ENCODE measurements around the gene CFAP161. TPM values are rescaled to one million over a fixed set of nuclear protein-coding genes. Genes with fewer than 3 reads are reported as not detected.

Gene CFAP161
- total and polyA plus RNA-seq, 4 donors = 0.75 to 0.84 TPM; not detected in 2

DNA sequence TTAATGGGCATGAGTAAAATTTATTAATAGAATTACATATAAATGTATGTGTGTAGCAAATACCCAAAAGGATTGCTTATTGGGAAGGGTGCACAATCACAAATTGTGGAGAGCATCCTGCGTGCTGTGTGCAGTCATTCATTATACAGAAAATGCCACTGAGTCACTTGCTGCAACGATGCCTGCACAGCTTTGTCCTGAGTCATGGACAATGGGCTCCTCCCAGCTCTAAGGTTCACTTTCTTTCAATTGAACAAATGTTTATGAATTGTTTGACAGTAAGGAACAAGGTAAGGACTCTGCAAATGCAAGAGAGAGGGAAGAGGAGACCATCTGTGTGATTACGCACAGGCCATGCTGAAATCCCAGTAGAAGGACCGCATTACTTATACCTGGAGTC, 18.7 kb downstream of the CFAP161 start:
- Histone ChIP-seq H3K9ac (ENCODE audit: low read depth in 1 of 2, low read length in 2 of 2) (no peak overlapping the region), H3K27me3 (ENCODE audit: control insufficient read depth in 4 of 4, insufficient read depth in 4 of 4, low read length in 3 of 4) (no peaks in the 10 kb centered on the region), H3K9me3 (ENCODE audit: control insufficient read depth in 4 of 4, low read length in 3 of 4) (no peaks in the 10 kb centered on the region), H3K36me3 (ENCODE audit: control insufficient read depth in 4 of 4, insufficient read depth in 3 of 4, low read depth in 1 of 4, low read length in 3 of 4) (no peaks in the 10 kb centered on the region), H3K4me1 (ENCODE audit: control insufficient read depth in 4 of 4, insufficient read depth in 4 of 4, low read length in 3 of 4) (peaks cover 0 to 11% (median 6%) of the 10 kb centered on the region in 4 donors), H3K4me3 (ENCODE audit: low read depth in 1 of 3, low read length in 3 of 3) (no peak overlapping the region), H3K27ac (ENCODE audit: low read depth in 1 of 2, low read length in 2 of 2) (no peak overlapping the region)
- TF ChIP-seq, protein P1, sequence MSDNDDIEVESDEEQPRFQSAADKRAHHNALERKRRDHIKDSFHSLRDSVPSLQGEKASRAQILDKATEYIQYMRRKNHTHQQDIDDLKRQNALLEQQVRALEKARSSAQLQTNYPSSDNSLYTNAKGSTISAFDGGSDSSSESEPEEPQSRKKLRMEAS (IDR thresholded peaks at IDR 0.05) = no peak
- TF ChIP-seq JUND (IDR thresholded peaks at IDR 0.05) (no peak), SP1 (IDR thresholded peaks at IDR 0.05) (no peak), FOXA1 (IDR thresholded peaks at IDR 0.05) (no peak), HNF4G (IDR thresholded peaks at IDR 0.05) (no peak), TAF1 (conservative IDR thresholded peaks at IDR 0.05) (no peak), EGR1 (IDR thresholded peaks at IDR 0.05; ENCODE audit: low read depth in 2 of 2) (no peak), YY1 (IDR thresholded peaks at IDR 0.05) (no peak), GABPA (IDR thresholded peaks at IDR 0.05 in 1 of 2, conservative IDR thresholded peaks at IDR 0.05 in 1 of 2) (no peak)
- TF ChIP-seq, protein P2, sequence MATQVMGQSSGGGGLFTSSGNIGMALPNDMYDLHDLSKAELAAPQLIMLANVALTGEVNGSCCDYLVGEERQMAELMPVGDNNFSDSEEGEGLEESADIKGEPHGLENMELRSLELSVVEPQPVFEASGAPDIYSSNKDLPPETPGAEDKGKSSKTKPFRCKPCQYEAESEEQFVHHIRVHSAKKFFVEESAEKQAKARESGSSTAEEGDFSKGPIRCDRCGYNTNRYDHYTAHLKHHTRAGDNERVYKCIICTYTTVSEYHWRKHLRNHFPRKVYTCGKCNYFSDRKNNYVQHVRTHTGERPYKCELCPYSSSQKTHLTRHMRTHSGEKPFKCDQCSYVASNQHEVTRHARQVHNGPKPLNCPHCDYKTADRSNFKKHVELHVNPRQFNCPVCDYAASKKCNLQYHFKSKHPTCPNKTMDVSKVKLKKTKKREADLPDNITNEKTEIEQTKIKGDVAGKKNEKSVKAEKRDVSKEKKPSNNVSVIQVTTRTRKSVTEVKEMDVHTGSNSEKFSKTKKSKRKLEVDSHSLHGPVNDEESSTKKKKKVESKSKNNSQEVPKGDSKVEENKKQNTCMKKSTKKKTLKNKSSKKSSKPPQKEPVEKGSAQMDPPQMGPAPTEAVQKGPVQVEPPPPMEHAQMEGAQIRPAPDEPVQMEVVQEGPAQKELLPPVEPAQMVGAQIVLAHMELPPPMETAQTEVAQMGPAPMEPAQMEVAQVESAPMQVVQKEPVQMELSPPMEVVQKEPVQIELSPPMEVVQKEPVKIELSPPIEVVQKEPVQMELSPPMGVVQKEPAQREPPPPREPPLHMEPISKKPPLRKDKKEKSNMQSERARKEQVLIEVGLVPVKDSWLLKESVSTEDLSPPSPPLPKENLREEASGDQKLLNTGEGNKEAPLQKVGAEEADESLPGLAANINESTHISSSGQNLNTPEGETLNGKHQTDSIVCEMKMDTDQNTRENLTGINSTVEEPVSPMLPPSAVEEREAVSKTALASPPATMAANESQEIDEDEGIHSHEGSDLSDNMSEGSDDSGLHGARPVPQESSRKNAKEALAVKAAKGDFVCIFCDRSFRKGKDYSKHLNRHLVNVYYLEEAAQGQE (IDR thresholded peaks at IDR 0.05) = no peak
- 91% methylated on average over 4 of the region's 4 CpGs for WGBS
- no peak for DNase-seq (ENCODE audit: low spot score)

DNA sequence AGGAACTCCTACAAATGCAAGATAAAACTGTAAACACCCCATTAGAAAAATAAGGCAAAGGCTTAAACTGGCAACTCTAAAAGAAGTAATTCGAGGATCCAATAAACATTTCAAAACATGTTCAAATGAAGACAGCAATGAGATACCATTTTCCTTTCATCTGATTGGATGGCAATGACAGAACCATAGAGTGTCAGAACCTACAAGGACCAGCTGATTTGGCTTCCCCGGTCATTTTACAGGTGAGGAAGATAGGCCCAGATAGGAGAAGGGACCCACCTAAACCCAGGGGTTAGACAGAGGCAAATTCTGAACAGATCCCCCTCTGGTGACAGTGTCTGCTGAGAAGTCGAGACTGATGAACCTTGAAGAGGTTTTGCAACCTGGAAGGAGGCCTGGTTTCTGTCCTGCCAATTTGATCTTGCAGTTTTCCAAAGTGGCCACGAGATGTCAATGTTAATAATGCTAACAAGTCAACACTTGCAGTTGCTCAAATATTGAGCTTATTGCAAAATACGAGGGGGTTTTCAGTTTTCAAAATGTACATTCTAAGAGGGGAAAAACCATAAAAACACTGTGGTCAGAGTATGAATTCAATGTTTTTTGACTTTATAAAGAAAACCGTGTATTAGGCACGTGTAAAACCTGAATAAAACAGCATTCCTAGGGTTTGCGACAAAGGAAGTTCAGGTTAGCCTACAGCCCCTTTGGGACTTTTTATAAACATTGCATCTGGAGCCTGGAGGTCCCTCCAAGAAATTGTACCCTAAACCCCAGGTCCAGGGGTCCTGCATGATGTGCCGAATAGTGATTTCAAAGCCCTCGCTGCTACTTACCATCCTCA, 21.5 kb downstream of the CFAP161 start:
- Histone ChIP-seq H3K27ac (ENCODE audit: low read depth in 1 of 2, low read length in 2 of 2) (no peak overlapping the region), H3K4me3 (ENCODE audit: low read depth in 1 of 3, low read length in 3 of 3) (no peak overlapping the region), H3K27me3 (ENCODE audit: control insufficient read depth in 4 of 4, insufficient read depth in 4 of 4, low read length in 3 of 4) (no peaks in the 10 kb centered on the region), H3K9ac (ENCODE audit: low read depth in 1 of 2, low read length in 2 of 2) (no peak overlapping the region), H3K9me3 (ENCODE audit: control insufficient read depth in 4 of 4, low read length in 3 of 4) (no peaks in the 10 kb centered on the region), H3K36me3 (ENCODE audit: control insufficient read depth in 4 of 4, insufficient read depth in 3 of 4, low read depth in 1 of 4, low read length in 3 of 4) (no peaks in the 10 kb centered on the region), H3K4me1 (ENCODE audit: control insufficient read depth in 4 of 4, insufficient read depth in 4 of 4, low read length in 3 of 4) (peaks cover 0 to 2% (median 0%) of the 10 kb centered on the region in 4 donors)
- WGBS = 46% methylated on average over 10 of the region's 10 CpGs
- TF ChIP-seq EGR1 (IDR thresholded peaks at IDR 0.05; ENCODE audit: low read depth in 2 of 2) = no peak
- TF ChIP-seq, protein P3, sequence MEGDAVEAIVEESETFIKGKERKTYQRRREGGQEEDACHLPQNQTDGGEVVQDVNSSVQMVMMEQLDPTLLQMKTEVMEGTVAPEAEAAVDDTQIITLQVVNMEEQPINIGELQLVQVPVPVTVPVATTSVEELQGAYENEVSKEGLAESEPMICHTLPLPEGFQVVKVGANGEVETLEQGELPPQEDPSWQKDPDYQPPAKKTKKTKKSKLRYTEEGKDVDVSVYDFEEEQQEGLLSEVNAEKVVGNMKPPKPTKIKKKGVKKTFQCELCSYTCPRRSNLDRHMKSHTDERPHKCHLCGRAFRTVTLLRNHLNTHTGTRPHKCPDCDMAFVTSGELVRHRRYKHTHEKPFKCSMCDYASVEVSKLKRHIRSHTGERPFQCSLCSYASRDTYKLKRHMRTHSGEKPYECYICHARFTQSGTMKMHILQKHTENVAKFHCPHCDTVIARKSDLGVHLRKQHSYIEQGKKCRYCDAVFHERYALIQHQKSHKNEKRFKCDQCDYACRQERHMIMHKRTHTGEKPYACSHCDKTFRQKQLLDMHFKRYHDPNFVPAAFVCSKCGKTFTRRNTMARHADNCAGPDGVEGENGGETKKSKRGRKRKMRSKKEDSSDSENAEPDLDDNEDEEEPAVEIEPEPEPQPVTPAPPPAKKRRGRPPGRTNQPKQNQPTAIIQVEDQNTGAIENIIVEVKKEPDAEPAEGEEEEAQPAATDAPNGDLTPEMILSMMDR (IDR thresholded peaks at IDR 0.05; ENCODE audit: low read depth, low read length, missing input control) = peak; percentile 71
- TF ChIP-seq RAD21 (IDR thresholded peaks at IDR 0.05) = peak; percentile 83 to 85
- TF ChIP-seq YY1 (IDR thresholded peaks at IDR 0.05) = no peak
- peak; percentile 17 for TF ChIP-seq FOXA1 (IDR thresholded peaks at IDR 0.05)
- TF ChIP-seq, protein P2 (IDR thresholded peaks at IDR 0.05) = peak; percentile 20
- TF ChIP-seq RXRA (IDR thresholded peaks at IDR 0.05) = peak in 1 of 2 donors; percentile 30
- peak; percentile 18 to 19 for TF ChIP-seq HNF4A (conservative IDR thresholded peaks at IDR 0.05)
- no peak for DNase-seq (ENCODE audit: low spot score)

Data from liver (tissue), 9 donors.